ENCODE measurements around the gene KLC1.
"Not testable (repeated sequence)": the region's sequence is repeated elsewhere in the genome, so short reads cannot be mapped to it uniquely, and the experiment has no call there.

Gene KLC1

GRCh38 chr14:103628684-103629502 is at the start of gene KLC1:
KLC1 (plus strand) TSS chr14:103629211; CDS start chr14:103654565, 25,354 bp downstream.
- DNase-seq (ENCODE audit: low read depth): peak; percentile 76

DNA sequence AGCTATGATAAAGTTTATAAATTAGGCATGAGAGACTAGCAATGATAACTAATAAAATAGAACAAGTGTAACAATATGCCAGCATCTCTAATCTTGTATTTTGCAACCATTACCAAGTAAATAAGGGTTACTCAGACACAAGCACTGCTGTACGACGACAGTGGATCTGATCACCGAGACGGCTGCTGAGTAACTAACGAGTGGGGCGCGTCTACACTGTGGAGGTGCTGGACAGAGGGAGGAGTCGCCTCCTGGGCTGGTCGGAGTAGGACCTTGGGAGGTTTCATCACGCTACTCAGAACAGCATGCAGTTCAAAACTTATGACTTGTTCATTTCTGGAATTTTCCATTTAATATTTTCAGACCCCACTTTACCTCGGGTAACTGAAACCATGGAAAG is 47.8 kb upstream of the KLC1 start:
- DNase-seq (ENCODE audit: low read depth): no peak

GRCh38 chr14:103581954-103582703 is 46.9 kb upstream of the KLC1 start:
- DNase-seq (ENCODE audit: low read depth): no peak

GRCh38 chr14:103584326-103584915 is 44.6 kb upstream of the KLC1 start:
- DNase-seq (ENCODE audit: low read depth): no peak

- no peak for DNase-seq (ENCODE audit: low read depth)
These were observed 35.4 kb upstream of the KLC1 start for GRCh38 chr14:103593577-103593976.

- DNase-seq (ENCODE audit: low read depth): no peak
These were observed 34.7 kb upstream of the KLC1 start for GRCh38 chr14:103594265-103594664.

- DNase-seq (ENCODE audit: low read depth): no peak
These were observed 31.2 kb upstream of the KLC1 start for GRCh38 chr14:103597623-103598377.

DNA sequence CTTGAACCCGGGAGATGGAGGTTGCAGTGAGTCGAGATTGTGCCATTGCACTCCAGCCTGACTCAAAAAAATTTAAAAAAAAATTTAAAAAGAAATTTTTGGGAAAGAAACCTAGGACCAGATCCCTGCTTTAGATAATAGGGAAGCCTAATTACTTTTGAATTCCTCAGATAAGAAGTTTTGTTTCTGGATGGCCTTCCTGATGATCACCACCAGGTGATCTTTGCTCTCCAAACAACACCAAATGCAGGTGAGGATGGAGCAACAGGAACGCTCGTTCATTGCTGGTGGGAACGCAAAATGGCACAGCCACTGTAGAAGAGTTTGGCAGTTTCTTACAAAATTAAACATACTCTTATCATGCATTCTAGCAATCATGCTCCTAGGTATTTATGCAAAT is 28.5 kb upstream of the KLC1 start:
- no peak for DNase-seq (ENCODE audit: low read depth)

- DNase-seq (ENCODE audit: low read depth): no peak
These were observed 24.4 kb upstream of the KLC1 start for GRCh38 chr14:103604620-103605019.

GRCh38 chr14:103606963-103607668 is 21.9 kb upstream of the KLC1 start:
- DNase-seq (ENCODE audit: low read depth): no peak

- DNase-seq (ENCODE audit: low read depth): no peak
These were observed 21.2 kb upstream of the KLC1 start for GRCh38 chr14:103607822-103608221.

- not testable (repeated sequence) for DNase-seq (ENCODE audit: low read depth)
These were observed 19.9 kb upstream of the KLC1 start for GRCh38 chr14:103609081-103609480.

DNA sequence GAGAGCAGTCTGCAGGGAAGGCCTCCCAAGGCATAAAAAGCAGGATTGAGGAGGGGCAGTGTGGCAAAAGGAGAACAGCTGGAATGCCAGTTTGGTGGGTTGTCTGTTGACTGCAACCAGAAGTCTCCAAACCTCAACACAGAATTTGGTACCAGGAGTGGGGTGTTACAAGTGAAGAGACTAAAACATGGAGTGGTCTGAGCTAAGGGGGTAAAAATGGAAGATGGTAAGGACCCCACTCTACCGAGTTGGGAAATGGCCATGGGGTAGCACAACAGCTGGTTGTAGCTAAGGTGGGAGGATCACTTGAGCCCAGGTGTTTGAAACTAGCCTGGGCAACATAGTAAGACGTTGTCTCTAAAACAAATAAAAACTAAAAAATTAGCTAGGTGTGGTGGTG is 17.8 kb upstream of the KLC1 start:
- no peak for DNase-seq (ENCODE audit: low read depth)

DNA sequence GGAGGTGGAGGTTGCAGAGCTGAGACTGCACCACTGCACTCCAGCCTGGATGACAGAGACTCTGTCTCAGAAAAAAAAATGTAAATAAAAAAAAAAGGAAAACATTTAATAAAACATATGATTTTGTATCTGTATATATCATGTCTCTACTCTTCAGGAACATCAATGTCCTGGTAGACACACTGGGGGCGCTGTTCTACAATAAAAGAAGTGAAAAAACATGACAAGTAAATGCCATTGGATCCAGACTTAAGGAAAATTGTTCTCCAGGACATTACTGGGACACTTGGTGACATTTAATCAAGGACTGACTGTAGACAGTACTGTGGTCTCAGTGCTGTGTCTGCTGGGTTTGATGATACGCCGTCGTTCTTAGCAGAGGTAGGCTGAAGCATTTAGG is 15.5 kb upstream of the KLC1 start:
- no peak for DNase-seq (ENCODE audit: low read depth)

DNA sequence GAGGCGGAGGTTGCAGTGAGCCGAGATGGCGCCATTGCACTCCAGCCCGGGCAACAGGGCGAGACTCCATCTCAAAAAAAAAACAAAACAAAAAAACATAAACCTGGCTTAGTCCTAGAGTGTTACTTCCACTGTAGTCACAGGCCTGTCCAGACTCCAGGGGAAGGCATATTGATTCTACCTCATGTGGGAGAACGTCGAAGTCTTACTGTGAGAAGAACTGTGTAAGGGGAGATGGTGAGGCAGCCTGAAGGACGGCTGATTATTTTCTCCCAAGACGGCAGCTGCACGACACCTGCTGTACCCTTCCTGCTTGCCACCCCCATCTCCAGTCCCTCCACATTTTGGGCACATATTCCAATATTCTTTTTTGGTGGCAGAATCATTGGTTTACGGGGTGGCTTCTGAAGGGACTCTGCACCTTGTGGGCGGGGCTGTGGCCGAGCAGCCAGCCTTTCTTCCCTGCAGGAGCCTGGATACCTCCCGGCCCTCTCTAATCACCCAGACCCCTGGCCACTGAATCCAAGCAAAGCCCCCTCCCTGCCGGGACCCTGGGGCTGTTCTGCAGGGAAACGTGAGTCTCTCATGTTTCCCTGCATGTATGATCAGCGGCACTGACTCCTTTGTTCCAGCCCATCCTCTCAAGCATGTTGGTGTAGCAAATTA is 12.2 kb upstream of the KLC1 start:
- no peak for DNase-seq (ENCODE audit: low read depth)

- no peak for DNase-seq (ENCODE audit: low read depth)
These were observed 10.0 kb upstream of the KLC1 start for GRCh38 chr14:103619057-103619456.

DNA sequence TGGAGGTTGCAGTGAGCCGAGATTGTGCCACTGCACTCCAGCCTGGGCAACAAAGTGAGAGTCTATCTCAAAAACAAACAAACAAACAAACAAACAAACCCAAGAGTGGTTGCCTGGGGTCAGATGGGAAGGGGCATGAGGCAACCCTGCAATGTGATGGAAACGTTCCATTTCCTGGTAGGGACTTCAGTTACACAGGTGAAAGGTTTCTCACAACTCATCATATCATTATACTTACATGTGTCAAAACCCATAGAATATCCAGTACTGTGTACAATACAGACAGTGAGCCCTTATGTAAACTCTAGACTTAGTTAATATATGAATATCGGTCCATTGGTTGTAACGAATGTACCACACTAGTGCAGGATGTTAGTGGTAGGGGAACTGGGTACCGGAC is 7.2 kb upstream of the KLC1 start:
- DNase-seq (ENCODE audit: low read depth): no peak

GRCh38 chr14:103623308-103623707 is 5.7 kb upstream of the KLC1 start:
- no peak for DNase-seq (ENCODE audit: low read depth)

- no peak for DNase-seq (ENCODE audit: low read depth)
These were observed 5.0 kb upstream of the KLC1 start for GRCh38 chr14:103623883-103624482.

DNA sequence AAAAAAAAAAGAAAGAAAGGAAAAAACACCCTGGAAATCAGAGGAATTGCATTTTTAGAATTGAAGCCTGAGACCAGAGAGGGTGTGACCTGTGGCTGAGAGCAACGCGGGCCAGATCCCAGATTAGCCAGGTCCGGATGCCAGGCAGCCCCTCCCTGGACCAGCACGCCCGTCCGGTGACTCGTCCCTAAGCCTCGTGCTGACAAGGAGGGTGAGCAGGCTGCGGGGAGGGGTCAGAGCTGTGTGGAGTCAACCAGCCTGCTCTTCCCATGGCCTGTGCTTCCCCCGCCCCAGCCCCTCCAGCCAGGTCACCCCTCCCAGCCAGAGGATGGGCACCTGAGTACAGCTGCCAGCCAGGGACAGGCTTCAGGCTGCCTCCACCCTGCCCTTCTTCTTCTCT is 4.2 kb upstream of the KLC1 start:
- DNase-seq (ENCODE audit: low read depth): no peak

Data from stimulated activated CD4-positive, alpha-beta T cell treated with anti-CD3 and anti-CD28 coated beads, Interleukin-2, amount 100 ng/mL, for 4 hours (primary cell).